ENCODE data around the gene CYCS.

Gene CYCS

GRCh38 chr7:25143763-25144162, 18.7 kb upstream of the CYCS start:
- no peak overlapping the region for H2AFZ ChIP-seq (ENCODE audit: low read depth)
- H3K4me1 ChIP-seq (ENCODE audit: low read depth, poor library complexity, severe bottlenecking): no peaks in the 10 kb centered on the region

GRCh38 chr7:25139536-25139935, 14.5 kb upstream of the CYCS start:
- no peak overlapping the region for H3K9ac ChIP-seq
- H4K20me1 ChIP-seq (ENCODE audit: insufficient read depth): no peaks in the 10 kb centered on the region

More at GRCh38 chr7:25143763-25144162, 18.7 kb upstream of the CYCS start:
- no peak for TF ChIP-seq CTCF (conservative IDR thresholded peaks at IDR 0.05; ENCODE audit: low read depth, low read length)
- Histone ChIP-seq H3K36me3 (ENCODE audit: insufficient read depth) (no peaks in the 10 kb centered on the region), H3K27me3 (ENCODE audit: insufficient read depth, low read depth) (no peaks in the 10 kb centered on the region), H3K4me3 (IDR thresholded peaks at IDR 0.05; ENCODE audit: insufficient read depth, low read depth, low read length) (no peak overlapping the region), H4K20me1 (ENCODE audit: insufficient read depth) (no peaks in the 10 kb centered on the region), H3K79me2 (ENCODE audit: insufficient read depth, low read depth) (no peaks in the 10 kb centered on the region), H3K9ac (no peak overlapping the region), H3K27ac (no peak overlapping the region), H3K4me2 (no peak overlapping the region)

GRCh38 chr7:25134358-25135010, 9.4 kb upstream of the CYCS start:
- H2AFZ ChIP-seq (ENCODE audit: low read depth): no peak overlapping the region
- no peaks in the 10 kb centered on the region for H3K27me3 ChIP-seq (ENCODE audit: insufficient read depth, low read depth)
- no peak overlapping the region for H3K4me3 ChIP-seq (IDR thresholded peaks at IDR 0.05; ENCODE audit: insufficient read depth, low read depth, low read length)
- H4K20me1 ChIP-seq (ENCODE audit: insufficient read depth): no peaks in the 10 kb centered on the region
- H3K27ac ChIP-seq: no peak overlapping the region
- H3K9ac ChIP-seq: no peak overlapping the region
- TF ChIP-seq CTCF (conservative IDR thresholded peaks at IDR 0.05; ENCODE audit: low read depth, low read length): no peak
- no peaks in the 10 kb centered on the region for H3K36me3 ChIP-seq (ENCODE audit: insufficient read depth)
- H3K4me2 ChIP-seq: no peak overlapping the region
- H3K4me1 ChIP-seq (ENCODE audit: low read depth, poor library complexity, severe bottlenecking): no peaks in the 10 kb centered on the region
- H3K79me2 ChIP-seq (ENCODE audit: insufficient read depth, low read depth): no peaks in the 10 kb centered on the region

More at GRCh38 chr7:25139536-25139935, 14.5 kb upstream of the CYCS start:
- H3K27ac ChIP-seq: no peak overlapping the region
- H3K36me3 ChIP-seq (ENCODE audit: insufficient read depth): no peaks in the 10 kb centered on the region
- no peak overlapping the region for H3K4me3 ChIP-seq (IDR thresholded peaks at IDR 0.05; ENCODE audit: insufficient read depth, low read depth, low read length)
- H3K27me3 ChIP-seq (ENCODE audit: insufficient read depth, low read depth): no peaks in the 10 kb centered on the region
- TF ChIP-seq CTCF (conservative IDR thresholded peaks at IDR 0.05; ENCODE audit: low read depth, low read length): no peak
- no peaks in the 10 kb centered on the region for H3K4me1 ChIP-seq (ENCODE audit: low read depth, poor library complexity, severe bottlenecking)
- H3K79me2 ChIP-seq (ENCODE audit: insufficient read depth, low read depth): no peaks in the 10 kb centered on the region
- H3K4me2 ChIP-seq: no peak overlapping the region
- no peak overlapping the region for H2AFZ ChIP-seq (ENCODE audit: low read depth)

GRCh38 chr7:25132430-25132829, 7.4 kb upstream of the CYCS start:
- H3K36me3 ChIP-seq (ENCODE audit: insufficient read depth): no peaks in the 10 kb centered on the region
- H3K4me2 ChIP-seq: no peak overlapping the region
- H3K79me2 ChIP-seq (ENCODE audit: insufficient read depth, low read depth): no peaks in the 10 kb centered on the region
- H3K4me1 ChIP-seq (ENCODE audit: low read depth, poor library complexity, severe bottlenecking): no peaks in the 10 kb centered on the region
- H4K20me1 ChIP-seq (ENCODE audit: insufficient read depth): no peaks in the 10 kb centered on the region
- H3K27ac ChIP-seq: no peak overlapping the region
- H2AFZ ChIP-seq (ENCODE audit: low read depth): no peak overlapping the region
- no peak overlapping the region for H3K4me3 ChIP-seq (IDR thresholded peaks at IDR 0.05; ENCODE audit: insufficient read depth, low read depth, low read length)
- H3K27me3 ChIP-seq (ENCODE audit: insufficient read depth, low read depth): no peaks in the 10 kb centered on the region
- no peak for TF ChIP-seq CTCF (conservative IDR thresholded peaks at IDR 0.05; ENCODE audit: low read depth, low read length)
- H3K9ac ChIP-seq: no peak overlapping the region
